DMS79 treated with DMSO at 0.1 percent for 48 hours (cell line): ENCODE results near the gene LAMB1.

ENCODE experiments used
- DNase-seq: peaks from one replicate; lab custom pipeline; 2025; lab: John Stamatoyannopoulos, UW

Gene LAMB1

GRCh38 chr7:108017776-108018151 is 14.8 kb upstream of the LAMB1 start:
- DNase-seq: peak; percentile 65

- peak; percentile 94 for DNase-seq
Measured at GRCh38 chr7:108016841-108017775, 14.1 kb upstream of the LAMB1 start.

GRCh38 chr7:108015740-108016139 is 12.8 kb upstream of the LAMB1 start:
- DNase-seq: no peak

GRCh38 chr7:108014747-108015682 is 12.1 kb upstream of the LAMB1 start:
- no peak for DNase-seq

GRCh38 chr7:108014215-108014614 is 11.3 kb upstream of the LAMB1 start:
- no peak for DNase-seq

- DNase-seq: peak; percentile 80
Measured at GRCh38 chr7:108012499-108013430, 9.8 kb upstream of the LAMB1 start.

- no peak for DNase-seq
Measured at GRCh38 chr7:108010377-108010776, 7.4 kb upstream of the LAMB1 start.

- DNase-seq: no peak
Measured at GRCh38 chr7:108009873-108010272, 6.9 kb upstream of the LAMB1 start.

- DNase-seq: no peak
Measured at GRCh38 chr7:108008827-108009226, 5.9 kb upstream of the LAMB1 start.

GRCh38 chr7:108008240-108008639 is 5.3 kb upstream of the LAMB1 start:
- DNase-seq: no peak

GRCh38 chr7:108007762-108008161 is 4.8 kb upstream of the LAMB1 start:
- no peak for DNase-seq

- no peak for DNase-seq
Measured at GRCh38 chr7:108007261-108007660, 4.3 kb upstream of the LAMB1 start.

GRCh38 chr7:108004220-108005142 is 1.5 kb upstream of the LAMB1 start:
- no peak for DNase-seq

- DNase-seq: no peak
Measured at GRCh38 chr7:108003599-108003935, 606 bp upstream of the LAMB1 start.

GRCh38 chr7:108001764-108002725 is 916 bp downstream of the LAMB1 start:
- DNase-seq: peak; percentile 17

- no peak for DNase-seq
Measured at GRCh38 chr7:108000875-108001763, 1.8 kb downstream of the LAMB1 start.

- no peak for DNase-seq
Measured at GRCh38 chr7:107999779-108000560, 3.0 kb downstream of the LAMB1 start.
